HEK293 (cell line): Measurements from ENCODE around the gene RASAL2.

Experiments used
- CTCF ChIA-PET: fragments of 350-600 bp; formaldehyde crosslinking; extraction: SDS; loops from one replicate; lab custom pipeline; 2021; ENCODE audit warnings: antibody characterized with exemption; lab: Yijun Ruan, JAX
- POLR2A ChIA-PET: fragments of 300-600 bp; formaldehyde crosslinking; extraction: SDS; loops from one replicate; lab custom pipeline; 2020; ENCODE audit warnings: antibody characterized with exemption, inconsistent platforms; lab: Yijun Ruan, JAX
- H3K27ac ChIP-seq: fragments of 200-500 bp; sonication (Bioruptor generic); 2 replicates; pipeline ENCODE4 v1.5.1; 2014; ENCODE audit warnings: low read depth, low read length, control low read depth, inconsistent platforms; ENCODE audit errors: extremely low read depth
- H3K36me3 ChIP-seq, 2 experiments: fragments of 200-500 bp in 1 of 2; sonication (Bioruptor generic) in 1 of 2; 1 replicate in 1 of 2; 2 replicates in 1 of 2; pipeline ENCODE4 v1.5.1; 2014 to 2017; ENCODE audit warnings: inconsistent platforms in 2 of 2, low read length in 2 of 2; ENCODE audit not compliant: control insufficient read depth in 2 of 2, insufficient read depth in 1 of 2
- H3K4me1 ChIP-seq: fragments of 200-500 bp; sonication (Bioruptor generic); 2 replicates; pipeline ENCODE4 v1.5.1; 2014; ENCODE audit warnings: mild to moderate bottlenecking, low read length, inconsistent platforms; ENCODE audit not compliant: control insufficient read depth, insufficient read depth
- H3K4me3 ChIP-seq: 2 replicates; pipeline ENCODE4 v1.5.1; 2011; ENCODE audit warnings: low read depth, mild to moderate bottlenecking, control low read depth, low read length, moderate library complexity
- H3K9me3 ChIP-seq: fragments of 200-500 bp; sonication (Bioruptor generic); 2 replicates; pipeline ENCODE4 v1.5.1; 2014; ENCODE audit warnings: low read depth, low read length, inconsistent platforms; ENCODE audit not compliant: control insufficient read depth, insufficient read depth
- EGR2 ChIP-seq: fragments of 450-650 bp; formaldehyde crosslinking; IDR thresholded peaks from 2 replicates; pipeline ENCODE4 v1.5.1; 2016; ENCODE audit warnings: low read depth, missing biosample characterization, missing genetic modification characterization
- GLI4 ChIP-seq: fragments of 450-650 bp; formaldehyde crosslinking; IDR thresholded peaks from 2 replicates; pipeline ENCODE4 v1.5.1; 2016; ENCODE audit warnings: missing biosample characterization, missing genetic modification characterization
- GLIS2 ChIP-seq: fragments of 450-650 bp; formaldehyde crosslinking; IDR thresholded peaks from 2 replicates; pipeline ENCODE4 v1.5.1; 2016; ENCODE audit warnings: missing biosample characterization, missing genetic modification characterization
- HOXD13 ChIP-seq: sonication (generic); formaldehyde crosslinking; IDR thresholded peaks from 2 replicates; pipeline ENCODE4 v1.8.0; 2022; ENCODE audit warnings: missing genetic modification reagents, borderline replicate concordance
- OSR2 ChIP-seq: fragments of 450-650 bp; formaldehyde crosslinking; IDR thresholded peaks from 2 replicates; pipeline ENCODE4 v1.5.1; 2016; ENCODE audit warnings: missing biosample characterization, missing genetic modification characterization
- REST ChIP-seq: fragments of 450-650 bp; formaldehyde crosslinking; IDR thresholded peaks from 2 replicates; pipeline ENCODE4 v1.5.1; 2016; ENCODE audit warnings: missing biosample characterization, missing genetic modification characterization
- TSHZ1 ChIP-seq: fragments of 450-650 bp; formaldehyde crosslinking; IDR thresholded peaks from 2 replicates; pipeline ENCODE4 v1.5.1; 2016; ENCODE audit warnings: missing biosample characterization, missing genetic modification characterization, borderline replicate concordance
- YY1 ChIP-seq: fragments of 450-650 bp; formaldehyde crosslinking; IDR thresholded peaks from 2 replicates; pipeline ENCODE4 v1.5.1; 2018; ENCODE audit warnings: missing biosample characterization, missing genetic modification characterization
- ZBTB17 ChIP-seq: fragments of 450-650 bp; formaldehyde crosslinking; IDR thresholded peaks from 2 replicates; pipeline ENCODE4 v1.5.1; 2016; ENCODE audit warnings: missing biosample characterization, missing genetic modification characterization
- ZFP69B ChIP-seq: fragments of 450-650 bp; formaldehyde crosslinking; IDR thresholded peaks from 2 replicates; pipeline ENCODE4 v1.5.1; 2016; ENCODE audit warnings: missing biosample characterization, missing genetic modification characterization
- ZNF18 ChIP-seq: fragments of 450-650 bp; formaldehyde crosslinking; IDR thresholded peaks from 2 replicates; pipeline ENCODE4 v1.5.1; 2016; ENCODE audit warnings: missing biosample characterization, missing genetic modification characterization
- ZNF266 ChIP-seq: fragments of 450-650 bp; formaldehyde crosslinking; IDR thresholded peaks from 2 replicates; pipeline ENCODE4 v1.5.1; 2016; ENCODE audit warnings: missing biosample characterization, missing genetic modification characterization, low read depth
- ZNF280C ChIP-seq: fragments of 450-650 bp; formaldehyde crosslinking; IDR thresholded peaks from 2 replicates; pipeline ENCODE4 v1.5.1; 2016; ENCODE audit warnings: missing biosample characterization, missing genetic modification characterization
- ZNF280D ChIP-seq: fragments of 450-650 bp; formaldehyde crosslinking; IDR thresholded peaks from 2 replicates; pipeline ENCODE4 v1.5.1; 2016; ENCODE audit warnings: missing biosample characterization, missing genetic modification characterization
- ZNF335 ChIP-seq: fragments of 450-650 bp; formaldehyde crosslinking; conservative IDR thresholded peaks from 2 replicates; pipeline ENCODE4 v1.5.1; 2016; ENCODE audit warnings: missing biosample characterization, missing genetic modification characterization
- ZNF362 ChIP-seq: fragments of 450-650 bp; formaldehyde crosslinking; IDR thresholded peaks from 2 replicates; pipeline ENCODE4 v1.5.1; 2016; ENCODE audit warnings: missing biosample characterization, missing genetic modification characterization
- ZNF366 ChIP-seq: fragments of 450-650 bp; formaldehyde crosslinking; conservative IDR thresholded peaks from 2 replicates; pipeline ENCODE4 v1.5.1; 2016; ENCODE audit warnings: missing biosample characterization, missing genetic modification characterization
- ZNF416 ChIP-seq: fragments of 450-650 bp; formaldehyde crosslinking; IDR thresholded peaks from 2 replicates; pipeline ENCODE4 v1.5.1; 2016; ENCODE audit warnings: missing biosample characterization, missing genetic modification characterization
- ZNF501 ChIP-seq: fragments of 450-650 bp; formaldehyde crosslinking; IDR thresholded peaks from 2 replicates; pipeline ENCODE4 v1.5.1; 2016; ENCODE audit warnings: missing biosample characterization, missing genetic modification characterization
- ZNF645 ChIP-seq: fragments of 450-650 bp; formaldehyde crosslinking; IDR thresholded peaks from 2 replicates; pipeline ENCODE4; 2016; ENCODE audit warnings: missing biosample characterization, missing genetic modification characterization
- ZNF670 ChIP-seq: fragments of 450-650 bp; formaldehyde crosslinking; IDR thresholded peaks from 2 replicates; pipeline ENCODE4 v1.5.1; 2016; ENCODE audit warnings: missing biosample characterization, missing genetic modification characterization, low read depth
- ZNF791 ChIP-seq: fragments of 450-650 bp; formaldehyde crosslinking; IDR thresholded peaks from 2 replicates; pipeline ENCODE4 v1.5.1; 2016; ENCODE audit warnings: missing biosample characterization, missing genetic modification characterization

The RASAL2 gene

GRCh38 chr1:178353524-178353923, 259.6 kb downstream of the RASAL2 start (continued):
- TF ChIP-seq EGR2 (tag by site-specific recombination) (no peak), ZNF280C (no peak), ZNF335 (tag by site-specific recombination) (no peak), ZNF791 (tag by site-specific recombination) (no peak), GLIS2 (0 out of 2 replicates have a peak, but pooled peaks have one; percentile 35), REST (tag by site-specific recombination) (no peak), YY1 (no peak), ZNF670 (tag by site-specific recombination) (no peak), HOXD13 (CRISPR knock-in tag) (no peak), OSR2 (tag by site-specific recombination) (peak; percentile 64), ZNF366 (tag by site-specific recombination) (peak; percentile 54; the same call in 1 of the 2 replicates)

- CTCF ChIA-PET: no interaction called here
- Histone ChIP-seq H3K4me3 (no peak overlapping the region), H3K27ac (no peak overlapping the region), H3K4me1 (no peaks in the 10 kb centered on the region), H3K9me3 (no peaks in the 10 kb centered on the region), H3K36me3 (no peaks in the 10 kb centered on the region)
- POLR2A ChIA-PET: no interaction called here
- TF ChIP-seq ZBTB17 (tag by site-specific recombination) (no peak), ZFP69B (tag by site-specific recombination) (no peak), ZNF645 (no peak), ZNF280D (tag by site-specific recombination) (no peak), ZNF18 (tag by site-specific recombination) (no peak), TSHZ1 (no peak), GLI4 (tag by site-specific recombination) (no peak), ZNF416 (no peak), ZNF266 (tag by site-specific recombination) (no peak), ZNF362 (tag by site-specific recombination) (no peak), ZNF501 (tag by site-specific recombination) (no peak)
Observed at GRCh38 chr1:178354816-178355215, 260.9 kb downstream of the RASAL2 start.
